ENCODE measurements around the gene AUTS2. TPM values are rescaled to one million over a fixed set of nuclear protein-coding genes. Genes with fewer than 3 reads are reported as not detected.

The AUTS2 gene
- total RNA-seq, 1 experiment from 2014 or later: 2.5 TPM

GRCh38 chr7:70680743-70681468 lies 1082.6 kb downstream of the AUTS2 start:
- Histone ChIP-seq H3K36me3 (ENCODE audit: control insufficient read depth, insufficient read depth, low read length) (no peaks in the 10 kb centered on the region), H3K4me3 (ENCODE audit: low read depth in 2 of 2, low read length in 2 of 2) (no peak overlapping the region), H3K27ac (ENCODE audit: low read length) (no peak overlapping the region), H3K27me3 (ENCODE audit: control insufficient read depth, insufficient read depth, low read length) (no peaks in the 10 kb centered on the region; the same call in 1 of the 2 replicates), H3K9me3 (ENCODE audit: control insufficient read depth, insufficient read depth, low read depth, low read length) (no peaks in the 10 kb centered on the region), H3K4me1 (ENCODE audit: control insufficient read depth, insufficient read depth, low read length) (no peaks in the 10 kb centered on the region)
- ChIA-PET POLR2A (no interaction called here), CTCF (no interaction called here)
- BruUV-seq (replicated peaks): no TSS peak
- in situ Hi-C loops (cut with HindIII; ENCODE audit: low pct_unique_long_range_greater_than_20kb, low sequenced_read_pairs) (no loop called here), intact Hi-C loops (cut with micrococcal nuclease; ENCODE audit: unreplicated experiment) (no loop called here)
- TF ChIP-seq REST (IDR thresholded peaks at IDR 0.05; ENCODE audit: insufficient read depth in 1 of 2, low read depth in 2 of 2, low read length in 1 of 2): no peak
- no peak for TF ChIP-seq POLR2AphosphoS5 (IDR thresholded peaks at IDR 0.05; ENCODE audit: low read depth, low read length)
- TF ChIP-seq TCF7L2 (IDR thresholded peaks at IDR 0.05; ENCODE audit: low read depth, low read length): no peak
- no peak for TF ChIP-seq CTCF (IDR thresholded peaks at IDR 0.05)
- ATAC-seq (no peak), DNase-seq (ENCODE audit: low read depth, low spot score) (no peak)

- in situ Hi-C loops (cut with HindIII; ENCODE audit: low pct_unique_long_range_greater_than_20kb, low sequenced_read_pairs): no loop called here
- ChIA-PET POLR2A (no interaction called here), CTCF (no interaction called here)
Measured at GRCh38 chr7:70681469-70682350, 1083.4 kb downstream of the AUTS2 start.

More at GRCh38 chr7:70681469-70682350, 1083.4 kb downstream of the AUTS2 start:
- intact Hi-C loops (cut with micrococcal nuclease; ENCODE audit: unreplicated experiment): no loop called here
- no peak for TF ChIP-seq TCF7L2 (IDR thresholded peaks at IDR 0.05; ENCODE audit: low read depth, low read length)
- no peak for TF ChIP-seq CTCF (IDR thresholded peaks at IDR 0.05)
- no peak for TF ChIP-seq REST (IDR thresholded peaks at IDR 0.05; ENCODE audit: insufficient read depth in 1 of 2, low read depth in 2 of 2, low read length in 1 of 2)
- no peak for TF ChIP-seq POLR2AphosphoS5 (IDR thresholded peaks at IDR 0.05; ENCODE audit: low read depth, low read length)
- TF ChIP-seq SIN3A (IDR thresholded peaks at IDR 0.05; ENCODE audit: borderline replicate concordance, insufficient read depth, low read depth, low read length): no peak
- BruUV-seq (replicated peaks): no TSS peak
- H3K4me3 ChIP-seq (ENCODE audit: low read depth in 2 of 2, low read length in 2 of 2): peak overlapping the region in 1 of 2 experiments; percentile 15; a peak in 3 of 4 replicates
- H3K27ac ChIP-seq (ENCODE audit: low read length): no peak overlapping the region
- DNase-seq (ENCODE audit: low read depth, low spot score) (no peak), ATAC-seq (no peak)
- H3K27me3 ChIP-seq (ENCODE audit: control insufficient read depth, insufficient read depth, low read length): no peaks in the 10 kb centered on the region; the same call in 1 of the 2 replicates
- no peaks in the 10 kb centered on the region for H3K9me3 ChIP-seq (ENCODE audit: control insufficient read depth, insufficient read depth, low read depth, low read length)
- no peaks in the 10 kb centered on the region for H3K36me3 ChIP-seq (ENCODE audit: control insufficient read depth, insufficient read depth, low read length)
- H3K4me1 ChIP-seq (ENCODE audit: control insufficient read depth, insufficient read depth, low read length): no peaks in the 10 kb centered on the region

All from Panc1 (cell line).